Liver (tissue), 3 donors: ENCODE measurements around the gene SLC6A17.

Source experiments
- FOXA1 ChIP-seq: IDR thresholded peaks from 2 replicates; pipeline ENCODE4 v1.6.1; 2016; ENCODE audit warnings: antibody characterized with exemption
- RAD21 ChIP-seq, 2 donors: IDR thresholded peaks; 2 replicates each; pipeline ENCODE4 v1.6.1; 2016; ENCODE audit warnings: antibody characterized with exemption in 2 of 2, mild to moderate bottlenecking in 2 of 2
- TF ChIP-seq, protein P1 (sequence below): fragments of 150-350 bp; IDR thresholded peaks from 2 replicates; pipeline ENCODE4 v1.5.1; 2017; ENCODE audit warnings: improper control_type of control experiment, low read depth, low read length; ENCODE audit not compliant: missing input control
- donor health status: healthy.
- donor health status: healthy.

DNA sequence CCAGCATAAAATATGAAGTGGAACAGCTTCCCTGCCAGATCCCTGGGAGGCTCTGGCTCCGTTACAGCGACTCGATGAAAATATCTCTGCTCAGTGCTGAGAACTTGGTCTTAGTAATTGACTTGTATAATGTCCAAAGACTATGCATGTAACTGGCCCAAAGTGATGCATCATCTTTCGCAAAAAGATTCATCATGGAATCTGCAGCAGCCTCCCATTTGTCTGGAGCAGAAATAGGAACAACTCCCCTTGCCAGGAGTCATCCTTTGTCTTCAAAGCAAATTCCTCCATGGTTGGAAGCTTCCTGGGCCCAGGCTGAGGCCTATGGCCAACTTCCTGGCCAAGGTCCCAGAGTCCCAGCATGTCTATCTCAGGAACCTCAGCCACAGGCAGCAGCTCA lies 16.9 kb upstream of the SLC6A17 start:
- TF ChIP-seq, protein P1, sequence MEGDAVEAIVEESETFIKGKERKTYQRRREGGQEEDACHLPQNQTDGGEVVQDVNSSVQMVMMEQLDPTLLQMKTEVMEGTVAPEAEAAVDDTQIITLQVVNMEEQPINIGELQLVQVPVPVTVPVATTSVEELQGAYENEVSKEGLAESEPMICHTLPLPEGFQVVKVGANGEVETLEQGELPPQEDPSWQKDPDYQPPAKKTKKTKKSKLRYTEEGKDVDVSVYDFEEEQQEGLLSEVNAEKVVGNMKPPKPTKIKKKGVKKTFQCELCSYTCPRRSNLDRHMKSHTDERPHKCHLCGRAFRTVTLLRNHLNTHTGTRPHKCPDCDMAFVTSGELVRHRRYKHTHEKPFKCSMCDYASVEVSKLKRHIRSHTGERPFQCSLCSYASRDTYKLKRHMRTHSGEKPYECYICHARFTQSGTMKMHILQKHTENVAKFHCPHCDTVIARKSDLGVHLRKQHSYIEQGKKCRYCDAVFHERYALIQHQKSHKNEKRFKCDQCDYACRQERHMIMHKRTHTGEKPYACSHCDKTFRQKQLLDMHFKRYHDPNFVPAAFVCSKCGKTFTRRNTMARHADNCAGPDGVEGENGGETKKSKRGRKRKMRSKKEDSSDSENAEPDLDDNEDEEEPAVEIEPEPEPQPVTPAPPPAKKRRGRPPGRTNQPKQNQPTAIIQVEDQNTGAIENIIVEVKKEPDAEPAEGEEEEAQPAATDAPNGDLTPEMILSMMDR, result no peak
- no peak for TF ChIP-seq RAD21 (IDR thresholded peaks at IDR 0.05)
- TF ChIP-seq FOXA1, result no peak
